IMR-90 (cell line): ENCODE data around the gene HTT. TPM values are rescaled to one million over a fixed set of nuclear protein-coding genes. Genes with fewer than 3 reads are reported as not detected.

Experiments used
- ATAC-seq: fragments of 200-7000 bp; cut with Tn5 transposase; 2 replicates; pipeline ENCODE4 v1.9.1; 2020; ENCODE audit warnings: low read depth, mild to moderate bottlenecking, moderate library complexity
- BruUV-seq: library from RNA; stranded (reverse); fragments of 400-500 nt; replicated peaks from 2 replicates; lab custom pipeline; 2021; lab: Mats Ljungman, UMichigan
- CTCF ChIA-PET: fragments of 300-600 bp; formaldehyde crosslinking; extraction: SDS; loops from one replicate; lab custom pipeline; 2021; ENCODE audit warnings: antibody characterized with exemption; lab: Yijun Ruan, JAX
- POLR2A ChIA-PET: fragments of 300-600 bp; sonication (Branson Sonifier 250); formaldehyde crosslinking; loops from one replicate; lab custom pipeline; 2022; ENCODE audit warnings: antibody characterized with exemption; ENCODE audit not compliant: unreplicated experiment; lab: Charles Lee
- DNase-seq: peaks from one replicate; pipeline ENCODE4 v3.0.0; 2013
- H2AFZ ChIP-seq: replicated peaks from 2 replicates; pipeline ENCODE3; 2013; ENCODE audit warnings: low read length, mild to moderate bottlenecking; ENCODE audit not compliant: poor library complexity
- H2AK5ac ChIP-seq: 2 replicates; pipeline ENCODE4 v1.6.1; 2013; ENCODE audit warnings: low read depth, low read length, inconsistent platforms
- H2AK9ac ChIP-seq: replicated peaks from 2 replicates; pipeline ENCODE3; 2013; ENCODE audit warnings: mild to moderate bottlenecking, low read depth, low read length, moderate library complexity; ENCODE audit not compliant: poor library complexity
- H2BK120ac ChIP-seq: 2 replicates; pipeline ENCODE4 v1.6.1; 2013; ENCODE audit warnings: low read depth, low read length, inconsistent platforms
- H2BK15ac ChIP-seq: 3 replicates; pipeline ENCODE4 v1.6.1; 2013; ENCODE audit warnings: low read depth, low read length, inconsistent platforms
- H2BK20ac ChIP-seq: 2 replicates; pipeline ENCODE4 v1.6.1; 2013; ENCODE audit warnings: low read depth, mild to moderate bottlenecking, inconsistent platforms, low read length, moderate library complexity
- H2BK5ac ChIP-seq: 2 replicates; pipeline ENCODE4 v1.6.1; 2013; ENCODE audit warnings: mild to moderate bottlenecking, low read depth, low read length, inconsistent platforms; ENCODE audit not compliant: poor library complexity, severe bottlenecking
- H3K14ac ChIP-seq: replicated peaks from 2 replicates; pipeline ENCODE4 v1.6.1; 2013; ENCODE audit warnings: low read depth, low read length, inconsistent platforms
- H3K18ac ChIP-seq: 2 replicates; pipeline ENCODE4 v1.6.1; 2013; ENCODE audit warnings: low read depth, low read length, control low read depth
- H3K23ac ChIP-seq: 2 replicates; pipeline ENCODE4 v1.6.1; 2013; ENCODE audit warnings: low read depth, low read length, inconsistent platforms
- H3K27ac ChIP-seq: 2 replicates; pipeline ENCODE4 v1.5.1; 2013; ENCODE audit warnings: mild to moderate bottlenecking, control low read depth, low read length; ENCODE audit not compliant: insufficient read depth
- H3K27me3 ChIP-seq: 2 replicates; pipeline ENCODE4 v1.6.1; 2013; ENCODE audit warnings: low read length; ENCODE audit not compliant: control insufficient read depth, insufficient read depth
- H3K36me3 ChIP-seq: 2 replicates; pipeline ENCODE4 v1.6.1; 2013; ENCODE audit warnings: low read length, mixed read lengths; ENCODE audit not compliant: control insufficient read depth, insufficient read depth
- H3K4ac ChIP-seq: 2 replicates; pipeline ENCODE4 v1.6.1; 2013; ENCODE audit warnings: low read depth, low read length, inconsistent platforms
- H3K4me1 ChIP-seq: 2 replicates; pipeline ENCODE4 v1.6.1; 2013; ENCODE audit warnings: low read length, mixed read lengths; ENCODE audit not compliant: control insufficient read depth, insufficient read depth
- H3K4me2 ChIP-seq: 2 replicates; pipeline ENCODE4 v1.6.1; 2013; ENCODE audit warnings: low read depth, mild to moderate bottlenecking, control low read depth, low read length, moderate library complexity
- H3K4me3 ChIP-seq: 2 replicates; pipeline ENCODE4 v1.5.1; 2013; ENCODE audit warnings: low read depth, mild to moderate bottlenecking, control low read depth, low read length, moderate library complexity; ENCODE audit not compliant: insufficient read depth
- H3K56ac ChIP-seq: 2 replicates; pipeline ENCODE4 v1.6.1; 2013; ENCODE audit warnings: low read length, inconsistent platforms; ENCODE audit not compliant: insufficient read depth; ENCODE audit errors: extremely low read depth
- H3K79me1 ChIP-seq, 2 experiments: 2 replicates each; pipeline ENCODE4 v1.6.1; 2013; ENCODE audit warnings: low read length in 2 of 2, inconsistent platforms in 1 of 2, low read depth in 1 of 2
- H3K9ac ChIP-seq: 2 replicates; pipeline ENCODE4 v1.6.1; 2013; ENCODE audit warnings: low read depth, low read length, control low read depth
- H3K9me1 ChIP-seq: 2 replicates; pipeline ENCODE4 v1.6.1; 2013; ENCODE audit warnings: low read length, inconsistent platforms; ENCODE audit not compliant: insufficient read depth
- H3K9me3 ChIP-seq: 2 replicates; pipeline ENCODE4 v1.6.1; 2013; ENCODE audit warnings: low read length; ENCODE audit not compliant: control insufficient read depth, insufficient read depth
- H4K20me1 ChIP-seq: 2 replicates; pipeline ENCODE4 v1.6.1; 2013; ENCODE audit warnings: low read length, inconsistent platforms; ENCODE audit not compliant: insufficient read depth
- H4K5ac ChIP-seq: 2 replicates; pipeline ENCODE4 v1.6.1; 2013; ENCODE audit warnings: mild to moderate bottlenecking, low read depth, low read length, control low read depth
- H4K8ac ChIP-seq, 2 experiments: 2 replicates each; pipeline ENCODE4 v1.6.1; 2013; ENCODE audit warnings: low read depth in 2 of 2, low read length in 2 of 2, control low read depth in 1 of 2, inconsistent platforms in 1 of 2
- H4K91ac ChIP-seq: 2 replicates; pipeline ENCODE4 v1.6.1; 2013; ENCODE audit warnings: low read depth, low read length, inconsistent platforms; ENCODE audit not compliant: insufficient read depth
- BHLHE40 ChIP-seq: fragments of 150-350 bp; IDR thresholded peaks from 2 replicates; pipeline ENCODE4 v1.6.1; 2016; ENCODE audit warnings: mild to moderate bottlenecking, low read depth, low read length
- CEBPB ChIP-seq: IDR thresholded peaks from 2 replicates; pipeline ENCODE4 v1.6.1; 2012; ENCODE audit warnings: low read depth, low read length, improper control_type of control experiment
- CHD1 ChIP-seq: IDR thresholded peaks from 2 replicates; pipeline ENCODE4 v1.6.1; 2012; ENCODE audit warnings: low read depth, low read length, improper control_type of control experiment
- FOS ChIP-seq: fragments of 150-350 bp; IDR thresholded peaks from 2 replicates; pipeline ENCODE4 v1.6.1; 2016; ENCODE audit warnings: low read depth, low read length
- MAFK ChIP-seq: IDR thresholded peaks from 2 replicates; pipeline ENCODE4 v1.6.1; 2012; ENCODE audit warnings: low read depth, low read length, improper control_type of control experiment
- MAZ ChIP-seq: IDR thresholded peaks from 2 replicates; pipeline ENCODE4 v1.6.1; 2012; ENCODE audit warnings: low read depth, mild to moderate bottlenecking, low read length, improper control_type of control experiment, moderate library complexity, borderline replicate concordance
- NFE2L2 ChIP-seq: fragments of 150-350 bp; IDR thresholded peaks from 2 replicates; pipeline ENCODE4 v1.6.1; 2016; ENCODE audit warnings: low read depth, mild to moderate bottlenecking, low read length
- SMC3 ChIP-seq: fragments of 150-350 bp; IDR thresholded peaks from 2 replicates; pipeline ENCODE4 v1.6.1; 2016; ENCODE audit warnings: low read depth, mild to moderate bottlenecking, antibody characterized with exemption, low read length, moderate library complexity
- WGBS, 2 experiments: methylation state at CpG; one replicate each; pipeline versions ENCODE4 v1.1.5 to v1.1.7; 2013; ENCODE audit warnings: missing lambda C conversion rate in 2 of 2; ENCODE audit not compliant: insufficient read length in 1 of 2; ENCODE audit errors: extremely low coverage in 2 of 2; 5-methylcytosine and 5-hydroxymethylcytosine counted together
- dilution Hi-C: fragments of 300-500 bp; cut with HindIII; formaldehyde crosslinking; loops from one replicate; pipeline ENCODE4 v1.14.3; 2018; ENCODE audit warnings: low sequenced_read_pairs; ENCODE audit not compliant: unreplicated experiment
- in situ Hi-C: fragments of 300-500 bp; cut with MboI; formaldehyde crosslinking; loops from 3 replicates; pipeline ENCODE4 v1.14.3; 2019; ENCODE audit warnings: low sequenced_read_pairs, inconsistent platforms, mixed read lengths
- intact Hi-C: fragments of 100-400 bp; cut with micrococcal nuclease; formaldehyde crosslinking; loops from 2 replicates; pipeline ENCODE4 v1.10.0; 2022
- polyA plus RNA-seq, 3 experiments: library from polyadenylated mRNA; depleted of rRNA; stranded (reverse); fragments of >200 nt; gene quantifications; 2 replicates each; pipeline ENCODE4 v1.2.3, GENCODE V29; 2012; ENCODE audit warnings: low replicate concordance in 1 of 3
- total RNA-seq: library from RNA; depleted of rRNA; stranded (reverse); fragments of >200 nt; gene quantifications from 2 replicates; pipeline ENCODE4 v1.2.3, GENCODE V29; 2012

HTT gene
- total and polyA plus RNA-seq, 2 of the 4 experiments (the other 2 are of a cell fraction) = 11.6 to 14.3 TPM

- H3K9me3 ChIP-seq = no peaks in the 10 kb centered on the region
- H3K9me1 ChIP-seq = peaks cover 4% of the 10 kb centered on the region; the same call in 1 of the 2 replicates
- H2AK9ac ChIP-seq = no peak overlapping the region
- intact Hi-C loops = loop anchor here (5.0 kb wide), 2 partner anchors 334 to 374 kb away; partner anchors contain the start of gene HGFAC
- no peak overlapping the region for H3K9ac ChIP-seq
- no peak overlapping the region for H2AFZ ChIP-seq
- no peak overlapping the region for H2BK15ac ChIP-seq
- H3K79me1 ChIP-seq = peaks cover 12 to 41% of the 10 kb centered on the region in 2 experiments
- TF ChIP-seq FOS = no peak
- TF ChIP-seq MAFK = no peak
- TF ChIP-seq NFE2L2 = no peak
- no peak for TF ChIP-seq MAZ
- TF ChIP-seq CEBPB = no peak
- no peak for TF ChIP-seq SMC3
- TF ChIP-seq CHD1 = no peak
- no peak for TF ChIP-seq BHLHE40
- H2BK120ac ChIP-seq = no peak overlapping the region; the same call in 1 of the 2 replicates
- peak overlapping the region; percentile 11; the same call in 1 of the 2 replicates for H2BK20ac ChIP-seq
- H4K8ac ChIP-seq = 0 out of 4 replicates have a peak overlapping the region, but pooled peaks of 1 of the 2 experiments have one; percentile 20
- in situ Hi-C loops = no loop called here
- no peak overlapping the region for H3K4me3 ChIP-seq
- no peak overlapping the region for H3K4ac ChIP-seq
- peaks cover 20% of the 10 kb centered on the region for H3K36me3 ChIP-seq
- H3K27ac ChIP-seq = no peak overlapping the region
- DNase-seq (peak; percentile 37), ATAC-seq (no peak)
- H2AK5ac ChIP-seq = no peak overlapping the region; the same call in 1 of the 2 replicates
- no peaks in the 10 kb centered on the region for H3K27me3 ChIP-seq
- H3K4me1 ChIP-seq = peaks cover 16% of the 10 kb centered on the region
- POLR2A ChIA-PET = no interaction called here
- no TSS peak for BruUV-seq
- CTCF ChIA-PET = interaction anchor here (1.1 to 1.8 kb wide), 5 partner anchors 14 to 111 kb away, joined by 3 to 15 read pairs (median 4); no protein-coding TSS in a partner anchor
- H3K14ac ChIP-seq = no peak overlapping the region
- H4K91ac ChIP-seq = no peak overlapping the region
- H3K18ac ChIP-seq = no peak overlapping the region
- H4K20me1 ChIP-seq = peaks cover 6% of the 10 kb centered on the region; the same call in 1 of the 2 replicates
- WGBS, 2 experiments = no CpG with 5 or more reads among the region's 3 CpGs
- H4K5ac ChIP-seq = no peak overlapping the region
- H3K56ac ChIP-seq = no peak overlapping the region
- no peak overlapping the region for H2BK5ac ChIP-seq
- dilution Hi-C loops = no loop called here
- no peak overlapping the region for H3K4me2 ChIP-seq
- H3K23ac ChIP-seq = no peak overlapping the region
Measured at GRCh38 chr4:3108211-3108610, 33.7 kb downstream of the HTT start.
